HepG2 (cell line): ENCODE data around the gene DOCK9. TPM values are rescaled to one million over a fixed set of nuclear protein-coding genes. Genes with fewer than 3 reads are reported as not detected.

ENCODE experiments used
- AGO2 ChIP-seq: fragments of 200-400 bp; formaldehyde crosslinking; optimal IDR thresholded peaks from 2 replicates; pipeline ENCODE3; 2017; ENCODE audit warnings: mild to moderate bottlenecking, low read depth, low read length, moderate library complexity
- CAMTA2 ChIP-seq: sonication (generic); formaldehyde crosslinking; IDR thresholded peaks from 2 replicates; pipeline ENCODE4 v1.4.0; 2020; ENCODE audit warnings: mild to moderate bottlenecking, missing genetic modification reagents, borderline replicate concordance
- CEBPZ ChIP-seq: IDR thresholded peaks from 2 replicates; pipeline ENCODE4 v1.6.1; 2012; ENCODE audit warnings: low read length, improper control_type of control experiment
- ETV5 ChIP-seq: IDR thresholded peaks from 2 replicates; pipeline ENCODE4 v1.6.1; 2018; ENCODE audit warnings: missing biosample characterization, missing genetic modification reagents, inconsistent platforms, borderline replicate concordance
- GTF2F1 ChIP-seq: fragments of 150-350 bp; IDR thresholded peaks from 2 replicates; pipeline ENCODE4 v1.6.1; 2014; ENCODE audit warnings: low read length
- HOXA7 ChIP-seq: sonication (generic); formaldehyde crosslinking; IDR thresholded peaks from 2 replicates; pipeline ENCODE4 v1.8.1; 2022; ENCODE audit warnings: mild to moderate bottlenecking, missing genetic modification reagents, moderate library complexity
- IRX3 ChIP-seq: sonication (generic); formaldehyde crosslinking; IDR thresholded peaks from 2 replicates; pipeline ENCODE4 v1.8.1; 2023; ENCODE audit warnings: mild to moderate bottlenecking, low read depth, missing genetic modification reagents, borderline replicate concordance
- MAFK ChIP-seq, 2 experiments: IDR thresholded peaks in 1 of 2; conservative IDR thresholded peaks in 1 of 2; 2 replicates each; pipeline ENCODE4 v1.6.1; 2011; ENCODE audit warnings: improper control_type of control experiment in 2 of 2, low read length in 2 of 2
- MTF2 ChIP-seq: sonication (generic); formaldehyde crosslinking; IDR thresholded peaks from 2 replicates; pipeline ENCODE4 v1.5.0; 2020; ENCODE audit warnings: missing genetic modification reagents, borderline replicate concordance
- NCOR1 ChIP-seq: fragments of 200-600 bp; sonication (generic); IDR thresholded peaks from 2 replicates; pipeline ENCODE4 v1.7.0; 2017; ENCODE audit warnings: antibody characterized with exemption, low read length, borderline replicate concordance
- NR2C2 ChIP-seq: sonication (generic); formaldehyde crosslinking; IDR thresholded peaks from 2 replicates; pipeline ENCODE4 v1.4.0; 2020; ENCODE audit warnings: missing genetic modification reagents, mild to moderate bottlenecking, moderate library complexity, borderline replicate concordance
- SMC3 ChIP-seq: IDR thresholded peaks from 2 replicates; pipeline ENCODE4 v1.6.1; 2011; ENCODE audit warnings: low read length, improper control_type of control experiment
- XRCC5 ChIP-seq: fragments of 200-400 bp; formaldehyde crosslinking; optimal IDR thresholded peaks from 2 replicates; pipeline ENCODE3; 2017; ENCODE audit warnings: mild to moderate bottlenecking, low read length
- ZFP36L2 ChIP-seq: sonication (generic); formaldehyde crosslinking; IDR thresholded peaks from 2 replicates; pipeline ENCODE4 v1.4.0; 2020; ENCODE audit warnings: missing genetic modification reagents
- ZFP90 ChIP-seq: sonication (generic); formaldehyde crosslinking; IDR thresholded peaks from 2 replicates; pipeline ENCODE4 v1.8.0; 2022; ENCODE audit warnings: missing genetic modification reagents, mild to moderate bottlenecking, inconsistent platforms, borderline replicate concordance
- ZNF180 ChIP-seq: sonication (generic); formaldehyde crosslinking; IDR thresholded peaks from 2 replicates; pipeline ENCODE4 v1.4.0; 2020; ENCODE audit warnings: low read depth, missing genetic modification reagents, borderline replicate concordance
- ZNF580 ChIP-seq: IDR thresholded peaks from 2 replicates; pipeline ENCODE4 v1.6.1; 2016; ENCODE audit warnings: low read depth, borderline replicate concordance
- ZNF670 ChIP-seq: sonication (generic); formaldehyde crosslinking; IDR thresholded peaks from 2 replicates; pipeline ENCODE4 v1.8.0; 2022; ENCODE audit warnings: mild to moderate bottlenecking, missing genetic modification reagents, borderline replicate concordance
- polyA plus RNA-seq, 8 experiments: library from polyadenylated mRNA; depleted of rRNA in 3 of 8; stranded (reverse) in 7 of 8; unstranded in 1 of 8; fragments of >200 nt; fragmentation: Illumina TruSeq in 4 of 8; extraction: Trizol in 4 of 8; gene quantifications; 2 replicates each; pipeline versions ENCODE4 v1.2.1 to v1.2.3, GENCODE V29; 2011 to 2016; ENCODE audit warnings: low read depth in 4 of 8, missing spikeins in 1 of 8, mixed read lengths in 1 of 8; ENCODE audit not compliant: insufficient read depth in 1 of 8
- total RNA-seq, 5 experiments: library from RNA; depleted of rRNA; stranded (reverse); fragments of >200 nt; fragmentation: Illumina TruSeq; extraction: Trizol; gene quantifications; 2 replicates each; pipeline ENCODE4 v1.2.3, GENCODE V29; 2016; ENCODE audit warnings: low read depth in 1 of 5
- TF ChIP-seq, protein P1 (sequence below), 2 experiments: sonication (generic) in 1 of 2; formaldehyde crosslinking in 1 of 2; IDR thresholded peaks; 2 replicates each; pipeline versions ENCODE4 v1.4.0 to v1.6.1; 2018 to 2020; ENCODE audit warnings: missing genetic modification reagents in 2 of 2, borderline replicate concordance in 1 of 2, low read depth in 1 of 2, mild to moderate bottlenecking in 1 of 2, missing biosample characterization in 1 of 2
- TF ChIP-seq, protein P2 (sequence below): sonication (generic); formaldehyde crosslinking; IDR thresholded peaks from 2 replicates; pipeline ENCODE4 v1.5.0; 2020; ENCODE audit warnings: mild to moderate bottlenecking, missing genetic modification reagents

Gene DOCK9
- total and polyA plus RNA-seq, 2 of the 13 experiments (the other 11 are each of a cell fraction or from before 2014, with no cell fraction given), result 0.44 to 0.97 TPM

- TF ChIP-seq, protein P1, sequence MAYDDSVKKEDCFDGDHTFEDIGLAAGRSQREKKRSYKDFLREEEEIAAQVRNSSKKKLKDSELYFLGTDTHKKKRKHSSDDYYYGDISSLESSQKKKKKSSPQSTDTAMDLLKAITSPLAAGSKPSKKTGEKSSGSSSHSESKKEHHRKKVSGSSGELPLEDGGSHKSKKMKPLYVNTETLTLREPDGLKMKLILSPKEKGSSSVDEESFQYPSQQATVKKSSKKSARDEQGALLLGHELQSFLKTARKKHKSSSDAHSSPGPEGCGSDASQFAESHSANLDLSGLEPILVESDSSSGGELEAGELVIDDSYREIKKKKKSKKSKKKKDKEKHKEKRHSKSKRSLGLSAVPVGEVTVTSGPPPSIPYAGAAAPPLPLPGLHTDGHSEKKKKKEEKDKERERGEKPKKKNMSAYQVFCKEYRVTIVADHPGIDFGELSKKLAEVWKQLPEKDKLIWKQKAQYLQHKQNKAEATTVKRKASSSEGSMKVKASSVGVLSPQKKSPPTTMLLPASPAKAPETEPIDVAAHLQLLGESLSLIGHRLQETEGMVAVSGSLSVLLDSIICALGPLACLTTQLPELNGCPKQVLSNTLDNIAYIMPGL (CRISPR knock-in tag; IDR thresholded peaks at IDR 0.05; ENCODE audit: borderline replicate concordance in 1 of 2, low read depth in 1 of 2), result 0 out of 4 replicates have a peak, but pooled peaks of 1 of the 2 experiments have one; percentile 39
- TF ChIP-seq SMC3 (peak; percentile 35; the same call in 1 of the 2 replicates), NCOR1 (no peak), AGO2 (no peak), ZFP90 (CRISPR knock-in tag) (no peak), GTF2F1 (no peak), ETV5 (CRISPR knock-in tag) (no peak), CEBPZ (no peak), ZNF670 (no peak), MTF2 (CRISPR knock-in tag) (no peak), CAMTA2 (CRISPR knock-in tag) (no peak), NR2C2 (CRISPR knock-in tag) (no peak), ZNF180 (CRISPR knock-in tag) (no peak), HOXA7 (CRISPR knock-in tag) (no peak), ZNF580 (CRISPR knock-in tag) (no peak), MAFK (conservative IDR thresholded peaks at IDR 0.05 in 1 of 2, IDR thresholded peaks at IDR 0.05 in 1 of 2; ENCODE audit: low read length in 2 of 2) (peak; percentile 12 to 30; a peak in 1 of 4 replicates), IRX3 (CRISPR knock-in tag) (no peak), XRCC5 (peak; percentile 86), ZFP36L2 (CRISPR knock-in tag) (no peak)
- TF ChIP-seq, protein P2, sequence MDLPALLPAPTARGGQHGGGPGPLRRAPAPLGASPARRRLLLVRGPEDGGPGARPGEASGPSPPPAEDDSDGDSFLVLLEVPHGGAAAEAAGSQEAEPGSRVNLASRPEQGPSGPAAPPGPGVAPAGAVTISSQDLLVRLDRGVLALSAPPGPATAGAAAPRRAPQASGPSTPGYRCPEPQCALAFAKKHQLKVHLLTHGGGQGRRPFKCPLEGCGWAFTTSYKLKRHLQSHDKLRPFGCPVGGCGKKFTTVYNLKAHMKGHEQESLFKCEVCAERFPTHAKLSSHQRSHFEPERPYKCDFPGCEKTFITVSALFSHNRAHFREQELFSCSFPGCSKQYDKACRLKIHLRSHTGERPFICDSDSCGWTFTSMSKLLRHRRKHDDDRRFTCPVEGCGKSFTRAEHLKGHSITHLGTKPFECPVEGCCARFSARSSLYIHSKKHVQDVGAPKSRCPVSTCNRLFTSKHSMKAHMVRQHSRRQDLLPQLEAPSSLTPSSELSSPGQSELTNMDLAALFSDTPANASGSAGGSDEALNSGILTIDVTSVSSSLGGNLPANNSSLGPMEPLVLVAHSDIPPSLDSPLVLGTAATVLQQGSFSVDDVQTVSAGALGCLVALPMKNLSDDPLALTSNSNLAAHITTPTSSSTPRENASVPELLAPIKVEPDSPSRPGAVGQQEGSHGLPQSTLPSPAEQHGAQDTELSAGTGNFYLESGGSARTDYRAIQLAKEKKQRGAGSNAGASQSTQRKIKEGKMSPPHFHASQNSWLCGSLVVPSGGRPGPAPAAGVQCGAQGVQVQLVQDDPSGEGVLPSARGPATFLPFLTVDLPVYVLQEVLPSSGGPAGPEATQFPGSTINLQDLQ (CRISPR knock-in tag), result no peak
Measured at GRCh38 chr13:98839856-98840769, 137.8 kb downstream of the DOCK9 start (continued).
